GM10248 (cell line): ENCODE measurements around the gene TMEM14A.

Experiments
- CTCF ChIA-PET: fragments of 300-600 bp; sonication (Branson Sonifier 250); formaldehyde crosslinking; extraction: SDS; loops from one replicate; lab custom pipeline; 2021; ENCODE audit warnings: antibody characterized with exemption; lab: Yijun Ruan, JAX
- POLR2A ChIA-PET: fragments of 350-650 bp; sonication (Branson Sonifier 250); formaldehyde crosslinking; extraction: SDS; loops from one replicate; lab custom pipeline; 2020; ENCODE audit warnings: antibody characterized with exemption; lab: Yijun Ruan, JAX
- DNase-seq: peaks from one replicate; pipeline ENCODE4 v3.0.0; 2012; ENCODE audit errors: extremely low spot score
- CTCF ChIP-seq: IDR thresholded peaks from 2 replicates; pipeline ENCODE4 v1.5.1; 2012; ENCODE audit warnings: mild to moderate bottlenecking, low read depth; ENCODE audit errors: extremely low read depth, missing control alignments, control extremely low read depth

Gene TMEM14A

GRCh38 chr6:52736145-52736544 lies 65.2 kb downstream of the TMEM14A start:
- ChIA-PET CTCF (interaction anchor here (1.1 kb wide), 1 partner anchor 68 kb away, joined by 3 read pairs; no protein-coding TSS in a partner anchor), POLR2A (no interaction called here)
- no peak for DNase-seq
- no peak for TF ChIP-seq CTCF
